Ovary (tissue), 3 donors: Measurements from ENCODE around the gene PPP1R3F.

ENCODE experiments used
- CTCF ChIP-seq, 3 donors: fragments of 450-650 bp in 2 of 3; fragments of 200-600 bp in 1 of 3; IDR thresholded peaks; one replicate each; pipeline versions ENCODE4 v1.5.1 to v1.8.0; 2016 to 2022; ENCODE audit warnings: antibody characterized with exemption in 3 of 3, mild to moderate bottlenecking in 1 of 3
- EP300 ChIP-seq: sonication (generic); formaldehyde crosslinking; IDR thresholded peaks from one replicate; pipeline ENCODE4 v1.6.1; 2017; ENCODE audit warnings: antibody characterized with exemption
- POLR2A ChIP-seq: fragments of 450-650 bp; IDR thresholded peaks from one replicate; pipeline ENCODE4 v1.6.1; 2017; ENCODE audit warnings: antibody characterized with exemption, mild to moderate bottlenecking, moderate library complexity
- donor health status: DM: no; HTN: no; CAD: no.

- TF ChIP-seq CTCF (IDR thresholded peaks at IDR 0.05) (no peak), POLR2A (no peak), EP300 (no peak)
Observed at GRCh38 chrX:49308604-49309269, 39.1 kb downstream of the PPP1R3F start.
